Muscle layer of colon (tissue), 2 donors: Measurements from ENCODE around the gene HYAL1.

Experiments used
- H3K27ac ChIP-seq: one replicate; pipeline ENCODE4 v1.7.0; 2013; ENCODE audit warnings: low read depth, mild to moderate bottlenecking, low read length, moderate library complexity
- H3K27me3 ChIP-seq, 2 donors: one replicate each; pipeline ENCODE4 v1.7.0; 2013; ENCODE audit warnings: low read length in 2 of 2, mild to moderate bottlenecking in 2 of 2; ENCODE audit not compliant: insufficient read depth in 2 of 2, control insufficient read depth in 1 of 2
- H3K36me3 ChIP-seq: one replicate; pipeline ENCODE4 v1.7.0; 2013; ENCODE audit warnings: mild to moderate bottlenecking, low read length; ENCODE audit not compliant: insufficient read depth
- H3K4me1 ChIP-seq: one replicate; pipeline ENCODE4 v1.7.0; 2013; ENCODE audit warnings: mild to moderate bottlenecking, low read length; ENCODE audit not compliant: insufficient read depth
- H3K4me3 ChIP-seq, 2 donors: one replicate each; pipeline ENCODE4 v1.7.0; 2013; ENCODE audit warnings: low read length in 2 of 2, low read depth in 1 of 2, mild to moderate bottlenecking in 1 of 2, moderate library complexity in 1 of 2
- H3K9ac ChIP-seq: one replicate; pipeline ENCODE4 v1.7.0; 2013; ENCODE audit warnings: low read length
- H3K9me3 ChIP-seq: one replicate; pipeline ENCODE4 v1.7.0; 2013; ENCODE audit warnings: mild to moderate bottlenecking, low read length
- donor health status: abdominal sarcoma.
- donor health status: Adenocarcinoma of cecum.

The HYAL1 gene

DNA sequence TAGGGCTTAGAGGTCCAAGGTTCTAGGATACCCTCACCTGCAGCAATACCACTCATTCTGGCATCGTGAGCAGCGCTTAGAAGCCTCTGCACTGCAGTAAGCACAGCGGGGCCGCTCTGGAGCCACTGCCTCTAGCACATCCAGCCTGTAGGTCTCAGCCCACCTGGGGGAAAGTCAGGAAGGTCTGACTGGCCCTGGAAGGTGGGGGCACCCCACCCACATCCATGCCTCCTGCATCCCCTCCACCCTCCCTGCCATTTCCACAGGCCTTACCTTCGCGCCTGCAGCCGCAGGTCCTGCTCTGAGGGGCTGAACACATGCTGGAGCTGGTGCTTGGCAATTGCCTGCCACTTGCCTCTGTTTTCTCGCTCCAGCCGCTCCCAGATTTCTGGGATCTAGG is 38.2 kb upstream of the HYAL1 start:
- Histone ChIP-seq H3K27ac (no peak overlapping the region), H3K27me3 (no peaks in the 10 kb centered on the region), H3K4me3 (peak overlapping the region in 1 of 2 donors; percentile 58), H3K9ac (no peak overlapping the region), H3K4me1 (peaks cover 37% of the 10 kb centered on the region), H3K9me3 (no peaks in the 10 kb centered on the region), H3K36me3 (no peaks in the 10 kb centered on the region)

DNA sequence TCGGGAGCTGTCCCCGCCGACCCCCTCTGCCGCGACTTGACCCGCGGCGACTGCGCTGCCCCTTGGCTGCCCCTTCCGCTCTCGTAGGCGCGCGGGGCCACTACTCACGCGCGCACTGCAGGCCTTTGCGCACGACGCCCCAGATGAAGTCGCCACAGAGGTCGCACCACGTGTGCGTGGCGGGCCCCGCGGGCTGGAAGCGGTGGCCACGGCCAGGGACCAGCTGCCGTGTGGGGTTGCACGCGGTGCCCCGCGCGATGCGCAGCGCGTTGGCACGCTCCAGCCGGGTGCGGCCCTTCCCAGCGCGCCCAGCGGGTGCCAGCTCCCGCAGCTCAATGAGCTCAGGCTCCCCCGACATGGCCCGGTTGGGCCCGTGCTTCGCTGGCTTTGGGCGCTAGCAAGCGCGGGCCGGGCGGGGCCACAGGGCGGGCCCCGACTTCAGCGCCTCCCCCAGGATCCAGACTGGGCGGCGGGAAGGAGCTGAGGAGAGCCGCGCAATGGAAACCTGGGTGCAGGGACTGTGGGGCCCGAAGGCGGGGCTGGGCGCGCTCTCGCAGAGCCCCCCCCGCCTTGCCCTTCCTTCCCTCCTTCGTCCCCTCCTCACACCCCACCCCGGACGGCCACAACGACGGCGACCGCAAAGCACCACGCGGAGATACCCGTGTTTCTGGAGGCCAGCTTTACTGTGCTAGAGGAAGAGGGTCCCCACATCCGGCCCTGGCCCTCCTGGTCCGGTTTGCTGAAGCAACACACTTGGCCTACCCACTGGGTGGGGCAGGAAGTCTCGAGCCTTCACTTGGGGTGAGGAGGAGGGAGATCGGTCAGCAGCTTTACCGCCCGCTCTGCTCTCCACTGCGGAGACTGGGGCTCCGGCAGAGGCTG is 37.3 kb upstream of the HYAL1 start, which contains the start of gene RASSF1:
Gene RASSF1 (minus strand): TSS at position 389 of the 882 bp plus-strand sequence. CDS start 31 bp downstream, at position 358.
- H3K27me3 ChIP-seq, result no peaks in the 10 kb centered on the region
- peak within 1 kb of the TSS; percentile 59 for H3K27ac ChIP-seq
- H3K9me3 ChIP-seq, result no peaks in the 10 kb centered on the region
- H3K36me3 ChIP-seq, result no peaks in the 10 kb centered on the region
- no peak within 1 kb of the TSS for H3K9ac ChIP-seq
- peak within 1 kb of the TSS; percentile 29 to 58 for H3K4me3 ChIP-seq
- H3K4me1 ChIP-seq, result peaks cover 43% of the 10 kb centered on the region

DNA sequence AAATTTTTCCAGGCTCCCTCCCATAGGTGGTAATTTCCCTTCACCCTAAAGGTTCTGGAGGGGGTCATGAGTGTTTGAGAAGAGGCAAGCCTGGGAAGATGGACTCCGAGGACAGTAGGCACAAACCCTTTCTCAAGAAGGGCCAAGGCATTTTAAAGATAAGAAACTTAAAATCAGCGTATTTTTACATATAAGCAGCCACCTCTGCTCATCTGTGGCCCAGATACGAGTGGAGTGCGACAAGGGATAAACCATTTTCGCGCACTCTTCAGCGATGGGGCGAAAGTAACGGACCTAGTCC is 36.7 kb upstream of the HYAL1 start:
- Histone ChIP-seq H3K4me3 (peak overlapping the region; percentile 29 to 58), H3K9me3 (no peaks in the 10 kb centered on the region), H3K36me3 (no peaks in the 10 kb centered on the region), H3K27ac (peak overlapping the region; percentile 6), H3K9ac (no peak overlapping the region), H3K4me1 (peaks cover 39% of the 10 kb centered on the region), H3K27me3 (no peaks in the 10 kb centered on the region)

DNA sequence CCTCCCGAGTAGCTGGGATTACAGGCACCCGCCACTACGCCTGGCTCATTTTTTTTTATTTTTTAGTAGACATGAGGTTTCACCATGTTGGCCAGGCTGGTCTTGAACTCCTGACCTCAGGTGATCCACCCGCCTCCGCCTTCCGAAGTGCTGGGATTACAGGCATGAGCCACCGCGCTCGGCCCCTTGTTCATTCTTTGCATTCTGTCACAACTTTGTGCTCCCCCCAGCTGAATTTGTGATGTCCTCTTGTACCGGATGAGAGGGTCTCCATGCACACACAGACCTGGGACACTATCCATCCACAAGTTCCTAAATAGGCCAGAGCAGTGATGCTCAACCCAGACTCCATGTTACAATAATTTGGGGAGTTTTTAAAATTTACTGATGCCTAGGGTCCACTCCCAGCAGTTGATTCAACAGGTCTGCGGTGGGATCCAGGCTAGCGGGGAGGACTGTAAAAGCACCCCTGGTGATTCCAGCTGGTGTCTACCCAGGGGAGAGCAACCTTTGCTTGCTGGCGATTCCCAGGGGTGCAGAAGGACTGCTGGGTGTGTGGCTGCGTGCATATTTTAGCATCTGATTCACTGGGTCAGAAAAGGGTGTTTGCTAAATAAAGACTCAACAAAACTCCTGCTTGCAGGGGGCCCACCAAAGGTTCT is 36.2 kb upstream of the HYAL1 start:
- H3K4me1 ChIP-seq, result peaks cover 42% of the 10 kb centered on the region
- peak overlapping the region; percentile 6 for H3K27ac ChIP-seq
- H3K9ac ChIP-seq, result no peak overlapping the region
- H3K27me3 ChIP-seq, result no peaks in the 10 kb centered on the region
- H3K9me3 ChIP-seq, result no peaks in the 10 kb centered on the region
- H3K4me3 ChIP-seq, result peak overlapping the region; percentile 29 to 58
- no peaks in the 10 kb centered on the region for H3K36me3 ChIP-seq

DNA sequence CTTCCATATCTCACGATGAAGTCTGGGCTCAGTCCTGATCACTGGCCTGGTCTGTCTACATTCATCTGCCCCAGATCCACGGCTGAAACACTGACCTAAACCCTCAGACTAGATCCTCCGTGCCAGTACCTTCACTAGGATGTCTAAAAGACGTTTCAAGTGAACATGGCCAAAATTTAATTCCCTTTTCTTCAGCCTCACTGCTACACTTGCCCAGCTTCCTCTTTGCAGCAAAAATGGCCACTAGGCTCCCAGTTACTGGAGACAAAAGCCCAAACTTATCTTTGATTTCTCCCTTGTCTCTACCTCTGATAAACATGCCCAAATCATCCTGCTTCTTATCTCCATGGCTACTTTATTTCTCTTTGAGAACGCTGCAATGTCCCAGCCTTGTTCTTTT is 35.6 kb upstream of the HYAL1 start:
- Histone ChIP-seq H3K9me3 (no peaks in the 10 kb centered on the region), H3K36me3 (peaks cover 6% of the 10 kb centered on the region), H3K9ac (no peak overlapping the region), H3K27me3 (no peaks in the 10 kb centered on the region), H3K4me3 (peak overlapping the region in 1 of 2 donors; percentile 4), H3K4me1 (peaks cover 48% of the 10 kb centered on the region), H3K27ac (peak overlapping the region; percentile 91)

DNA sequence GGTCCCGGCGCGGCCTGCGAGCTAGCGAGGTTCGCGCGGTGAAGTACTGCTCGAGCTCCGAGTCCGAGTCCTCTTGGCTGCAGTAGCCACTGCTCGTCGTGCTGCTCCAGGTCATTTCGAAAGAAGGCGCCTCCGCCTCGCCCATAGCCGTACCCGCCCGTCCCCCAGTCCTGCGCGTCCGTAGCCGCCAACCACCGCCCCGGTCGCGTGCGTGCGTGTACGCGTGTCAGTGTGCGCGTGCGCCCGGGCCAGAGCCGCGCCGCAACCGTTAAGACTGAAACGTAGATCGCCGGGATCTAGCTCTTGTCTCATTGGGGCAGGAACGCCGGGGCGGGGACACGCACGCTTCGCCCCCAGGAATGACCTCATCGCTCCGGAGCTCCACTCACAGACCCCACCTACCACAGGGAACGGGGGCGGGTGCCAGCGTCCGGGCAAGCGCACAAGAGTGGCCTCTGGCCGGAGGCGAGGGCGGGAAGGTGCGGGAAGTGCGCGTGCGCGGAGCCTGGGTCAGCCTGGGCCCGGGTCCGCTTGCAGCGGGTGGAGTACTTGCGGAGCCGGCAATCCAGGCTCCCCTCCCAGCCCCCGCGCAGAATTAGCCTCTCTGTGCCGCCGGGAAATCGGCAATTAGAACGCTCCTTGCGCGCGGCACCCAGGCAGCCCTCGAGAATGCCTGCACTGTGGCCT is 33.9 kb upstream of the HYAL1 start:
- Histone ChIP-seq H3K27ac (peak overlapping the region; percentile 91), H3K4me3 (peak overlapping the region; percentile 76 to 81), H3K9me3 (no peaks in the 10 kb centered on the region), H3K4me1 (peaks cover 50% of the 10 kb centered on the region), H3K9ac (peak overlapping the region; percentile 78), H3K27me3 (no peaks in the 10 kb centered on the region), H3K36me3 (peaks cover 10% of the 10 kb centered on the region)

DNA sequence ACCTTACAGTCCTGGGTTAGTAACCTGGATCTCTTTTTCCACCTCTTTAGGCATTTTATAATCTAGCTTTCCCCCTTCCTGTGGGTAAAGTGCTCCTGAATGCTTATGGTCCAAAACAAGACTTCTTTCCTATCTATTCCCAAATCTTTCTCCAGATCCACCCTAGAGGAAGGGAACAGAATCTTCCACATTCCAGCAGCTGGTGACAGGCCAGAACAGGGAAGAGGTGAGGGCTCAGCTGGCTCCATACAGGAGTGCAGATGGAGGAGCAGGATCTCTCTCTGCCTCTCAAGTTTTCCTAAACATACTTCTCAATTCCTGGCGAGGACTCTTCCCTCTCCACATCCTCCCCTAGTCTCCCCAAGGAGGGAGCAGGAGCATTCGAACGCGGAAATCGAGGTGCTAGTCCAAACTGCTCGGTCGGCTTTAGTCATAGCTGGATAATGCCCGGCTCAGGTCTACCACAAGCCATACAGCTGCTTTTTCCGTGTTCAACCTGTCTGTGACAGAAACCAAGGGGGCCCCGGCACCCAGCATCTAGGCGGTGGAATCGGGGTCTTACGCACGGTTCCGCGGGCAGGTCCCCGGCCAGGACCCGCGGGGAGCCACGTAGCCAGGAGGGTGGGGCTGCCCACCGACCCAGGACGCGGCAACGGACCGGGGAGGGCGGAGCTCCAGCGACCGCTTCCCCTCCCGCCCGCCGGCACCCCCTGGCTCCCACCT is 33.2 kb upstream of the HYAL1 start:
- Histone ChIP-seq H3K27ac (peak overlapping the region; percentile 91), H3K4me3 (peak overlapping the region; percentile 76 to 81), H3K36me3 (peaks cover 17% of the 10 kb centered on the region), H3K4me1 (peaks cover 49% of the 10 kb centered on the region), H3K9me3 (no peaks in the 10 kb centered on the region), H3K9ac (peak overlapping the region; percentile 74), H3K27me3 (no peaks in the 10 kb centered on the region)

DNA sequence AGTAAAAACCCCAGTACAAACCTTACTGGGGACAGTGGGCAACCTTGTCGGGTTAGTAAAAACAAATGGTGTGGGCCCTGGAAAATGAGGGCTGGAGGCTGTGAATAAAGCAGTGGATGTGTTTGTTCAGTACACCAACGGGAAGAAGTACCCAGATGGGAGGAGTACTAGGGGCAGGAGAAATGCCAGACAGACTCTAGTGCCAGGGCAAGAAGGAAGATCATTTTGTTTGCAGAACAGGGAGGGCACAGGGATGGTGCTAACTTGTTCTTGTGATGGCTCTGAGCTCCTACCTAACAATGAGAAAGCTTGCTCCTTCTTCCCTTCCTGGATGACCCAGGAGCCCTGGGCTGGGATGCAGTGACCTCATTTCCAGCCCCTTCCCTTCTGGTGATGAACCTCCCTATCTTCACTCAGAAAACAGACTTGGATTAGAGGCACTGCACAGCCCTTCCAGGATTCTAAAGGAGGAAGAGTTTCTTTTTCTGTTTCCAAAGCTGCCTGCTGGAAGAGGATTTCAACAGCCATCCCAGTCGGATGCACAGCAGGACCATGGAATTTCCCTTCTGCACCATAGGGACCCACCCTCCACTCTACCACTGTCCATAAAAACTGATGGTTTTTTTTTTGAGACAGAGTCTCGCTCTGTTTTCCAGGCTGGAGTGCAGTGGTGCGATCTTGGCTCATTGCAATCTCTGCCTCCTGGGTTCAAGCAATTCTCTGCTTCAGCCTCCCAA is 31.1 kb upstream of the HYAL1 start:
- no peak overlapping the region for H3K4me3 ChIP-seq
- peaks cover 38% of the 10 kb centered on the region for H3K36me3 ChIP-seq
- H3K27ac ChIP-seq, result peak overlapping the region; percentile 14
- no peak overlapping the region for H3K9ac ChIP-seq
- H3K9me3 ChIP-seq, result no peaks in the 10 kb centered on the region
- peaks cover 34% of the 10 kb centered on the region for H3K4me1 ChIP-seq
- no peaks in the 10 kb centered on the region for H3K27me3 ChIP-seq

DNA sequence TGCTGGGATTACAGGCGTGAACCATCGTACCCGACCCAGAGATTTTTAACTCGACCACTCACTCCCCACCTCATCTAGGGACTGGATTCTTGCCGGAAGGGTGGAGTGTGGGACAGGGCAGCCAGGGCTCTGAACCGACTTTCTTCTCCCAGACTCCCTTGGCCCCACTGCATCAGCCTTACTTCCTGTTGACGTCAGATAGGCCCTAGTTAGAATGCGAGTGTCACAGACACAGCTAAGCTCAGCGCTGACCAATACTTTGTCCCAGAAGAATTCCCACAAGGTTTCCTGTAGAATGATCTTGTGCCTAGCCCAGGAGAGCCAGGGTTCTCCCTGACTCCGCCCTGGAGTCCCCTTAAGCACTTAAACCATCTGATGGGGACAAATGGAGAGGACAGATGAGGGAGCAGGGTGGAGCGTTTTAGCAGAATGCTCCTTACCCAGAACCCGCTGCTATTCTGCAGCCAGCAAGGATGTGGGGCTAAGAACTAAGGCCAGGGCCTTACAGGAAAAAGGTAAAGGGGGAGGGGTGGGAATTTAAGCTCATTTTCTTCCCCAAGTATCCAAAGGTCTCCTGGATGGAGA is 30.5 kb upstream of the HYAL1 start:
- H3K27me3 ChIP-seq, result no peaks in the 10 kb centered on the region
- H3K9ac ChIP-seq, result no peak overlapping the region
- peaks cover 33% of the 10 kb centered on the region for H3K4me1 ChIP-seq
- no peaks in the 10 kb centered on the region for H3K9me3 ChIP-seq
- peaks cover 42% of the 10 kb centered on the region for H3K36me3 ChIP-seq
- no peak overlapping the region for H3K27ac ChIP-seq
- H3K4me3 ChIP-seq, result no peak overlapping the region

DNA sequence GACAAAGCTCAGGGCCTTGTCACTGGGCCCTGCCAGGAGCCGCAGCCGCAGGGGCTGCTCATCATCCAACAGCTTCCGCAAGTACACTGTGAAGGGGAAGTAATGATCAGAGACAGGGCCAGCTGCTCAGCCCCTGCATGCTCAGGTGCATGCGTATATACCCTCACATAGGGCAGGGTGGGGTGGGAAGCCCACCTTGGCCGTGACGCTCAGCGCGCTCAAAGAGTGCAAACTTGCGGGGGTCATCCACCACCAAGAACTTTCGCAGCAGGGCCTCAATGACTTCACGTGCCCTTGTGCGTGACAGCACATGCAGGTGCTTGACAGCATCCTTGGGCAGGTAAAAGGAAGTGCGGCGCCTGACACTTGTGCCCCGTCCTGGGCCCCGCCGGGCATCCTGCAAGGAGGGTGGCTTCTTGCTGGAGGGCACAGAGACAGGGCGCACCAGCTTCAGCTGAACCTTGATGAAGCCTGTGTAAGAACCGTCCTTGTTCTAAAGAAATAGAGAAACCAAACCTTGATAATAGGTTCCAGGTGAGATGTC is 28.1 kb upstream of the HYAL1 start:
- H3K27me3 ChIP-seq, result no peaks in the 10 kb centered on the region
- peaks cover 42% of the 10 kb centered on the region for H3K36me3 ChIP-seq
- H3K4me1 ChIP-seq, result peaks cover 39% of the 10 kb centered on the region
- H3K9ac ChIP-seq, result no peak overlapping the region
- H3K27ac ChIP-seq, result no peak overlapping the region
- H3K9me3 ChIP-seq, result no peaks in the 10 kb centered on the region
- no peak overlapping the region for H3K4me3 ChIP-seq
